GM12865 (cell line): ENCODE data around the gene SLC25A11.
"Not testable (repeated sequence)": the region's sequence is repeated elsewhere in the genome, so short reads cannot be mapped to it uniquely, and the experiment has no call there.

Experiments
- DNase-seq: peaks from one replicate; pipeline ENCODE4 v3.0.0; 2010; ENCODE audit warnings: low read depth
- H3K4me3 ChIP-seq: 2 replicates; pipeline ENCODE4 v1.5.1; 2011; ENCODE audit warnings: mild to moderate bottlenecking, low read depth, low read length, control low read depth
- TF ChIP-seq, protein P1 (sequence below): IDR thresholded peaks from 2 replicates; pipeline ENCODE4 v1.5.1; 2011; ENCODE audit warnings: low read length, control low read depth, low read depth, inconsistent platforms; ENCODE audit not compliant: insufficient read depth; ENCODE audit errors: missing control alignments

SLC25A11 gene

GRCh38 chr17:4913994-4914393, 25.9 kb downstream of the SLC25A11 start:
- DNase-seq: no peak

GRCh38 chr17:4908711-4909496, 30.9 kb downstream of the SLC25A11 start:
- TF ChIP-seq, protein P1, sequence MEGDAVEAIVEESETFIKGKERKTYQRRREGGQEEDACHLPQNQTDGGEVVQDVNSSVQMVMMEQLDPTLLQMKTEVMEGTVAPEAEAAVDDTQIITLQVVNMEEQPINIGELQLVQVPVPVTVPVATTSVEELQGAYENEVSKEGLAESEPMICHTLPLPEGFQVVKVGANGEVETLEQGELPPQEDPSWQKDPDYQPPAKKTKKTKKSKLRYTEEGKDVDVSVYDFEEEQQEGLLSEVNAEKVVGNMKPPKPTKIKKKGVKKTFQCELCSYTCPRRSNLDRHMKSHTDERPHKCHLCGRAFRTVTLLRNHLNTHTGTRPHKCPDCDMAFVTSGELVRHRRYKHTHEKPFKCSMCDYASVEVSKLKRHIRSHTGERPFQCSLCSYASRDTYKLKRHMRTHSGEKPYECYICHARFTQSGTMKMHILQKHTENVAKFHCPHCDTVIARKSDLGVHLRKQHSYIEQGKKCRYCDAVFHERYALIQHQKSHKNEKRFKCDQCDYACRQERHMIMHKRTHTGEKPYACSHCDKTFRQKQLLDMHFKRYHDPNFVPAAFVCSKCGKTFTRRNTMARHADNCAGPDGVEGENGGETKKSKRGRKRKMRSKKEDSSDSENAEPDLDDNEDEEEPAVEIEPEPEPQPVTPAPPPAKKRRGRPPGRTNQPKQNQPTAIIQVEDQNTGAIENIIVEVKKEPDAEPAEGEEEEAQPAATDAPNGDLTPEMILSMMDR: peak; percentile 84
- H3K4me3 ChIP-seq: no peak overlapping the region
- DNase-seq: peak; percentile 92

More at GRCh38 chr17:4913994-4914393, 25.9 kb downstream of the SLC25A11 start:
- TF ChIP-seq, protein P1: no peak
- no peak overlapping the region for H3K4me3 ChIP-seq

DNA sequence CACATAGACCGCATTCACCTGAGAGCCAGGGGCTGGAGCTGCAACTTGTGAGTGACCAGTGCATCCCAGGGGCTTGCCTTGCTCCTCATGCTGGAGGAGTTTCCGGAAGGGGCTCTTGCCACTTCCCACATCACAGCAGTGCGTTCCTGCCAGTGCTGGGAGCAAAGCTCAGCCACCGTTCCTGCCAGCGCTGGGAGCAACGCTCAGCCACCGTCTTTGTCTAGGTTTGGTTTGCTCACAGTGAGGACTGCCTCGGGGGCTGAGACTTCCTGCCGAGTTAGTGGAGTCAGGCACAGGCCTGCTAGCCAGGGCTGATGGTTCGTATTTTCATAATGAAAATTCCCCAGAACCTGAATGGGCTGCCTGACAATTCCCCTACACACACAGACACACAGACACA, 31.5 kb downstream of the SLC25A11 start:
- no peak overlapping the region for H3K4me3 ChIP-seq
- TF ChIP-seq, protein P1: no peak
- no peak for DNase-seq

DNA sequence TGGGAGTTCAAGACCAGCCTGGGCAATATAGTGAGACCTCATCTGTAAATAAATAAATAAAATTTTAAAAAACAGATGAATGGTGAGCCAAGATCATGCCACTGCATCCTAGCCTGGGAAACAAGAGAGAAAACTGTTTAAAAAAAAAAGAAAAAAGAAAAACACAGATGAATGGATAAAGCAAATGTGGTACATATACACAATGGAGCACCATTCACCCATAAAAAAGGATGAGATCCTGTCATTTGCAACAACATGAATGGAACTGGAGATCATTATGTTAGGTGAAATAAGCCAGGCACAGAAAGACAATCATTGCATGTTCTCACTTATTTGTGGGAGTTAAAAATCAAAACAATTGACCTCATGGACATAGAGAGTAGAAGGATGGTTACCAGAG, 33.2 kb downstream of the SLC25A11 start:
- DNase-seq, H3K4me3 ChIP-seq: not testable (repeated sequence)

- H3K4me3 ChIP-seq: no peak within 1 kb of the TSS
- DNase-seq: peak; percentile 87
- TF ChIP-seq, protein P1: peak; percentile 80
Observed at GRCh38 chr17:4903051-4903818, 36.6 kb downstream of the SLC25A11 start, which contains the start of gene CHRNE. Gene CHRNE (minus strand): TSS chr17:4903098. CDS start chr17:4903063, 35 bp downstream.

GRCh38 chr17:4902540-4902939, 37.3 kb downstream of the SLC25A11 start:
- DNase-seq: no peak
- TF ChIP-seq, protein P1: no peak

GRCh38 chr17:4901648-4902344, 38.0 kb downstream of the SLC25A11 start:
- DNase-seq: no peak
- TF ChIP-seq, protein P1: no peak
- no peak overlapping the region for H3K4me3 ChIP-seq

More at GRCh38 chr17:4902540-4902939, 37.3 kb downstream of the SLC25A11 start:
- H3K4me3 ChIP-seq: no peak overlapping the region
